GM12801 (cell line): ENCODE data around the gene SRPRB.

ENCODE experiments used
- TF ChIP-seq, protein P1 (sequence below): IDR thresholded peaks from one replicate; pipeline ENCODE4 v1.5.1; 2011; ENCODE audit warnings: control low read depth; ENCODE audit not compliant: insufficient read length; ENCODE audit errors: extremely low read depth

SRPRB gene

DNA sequence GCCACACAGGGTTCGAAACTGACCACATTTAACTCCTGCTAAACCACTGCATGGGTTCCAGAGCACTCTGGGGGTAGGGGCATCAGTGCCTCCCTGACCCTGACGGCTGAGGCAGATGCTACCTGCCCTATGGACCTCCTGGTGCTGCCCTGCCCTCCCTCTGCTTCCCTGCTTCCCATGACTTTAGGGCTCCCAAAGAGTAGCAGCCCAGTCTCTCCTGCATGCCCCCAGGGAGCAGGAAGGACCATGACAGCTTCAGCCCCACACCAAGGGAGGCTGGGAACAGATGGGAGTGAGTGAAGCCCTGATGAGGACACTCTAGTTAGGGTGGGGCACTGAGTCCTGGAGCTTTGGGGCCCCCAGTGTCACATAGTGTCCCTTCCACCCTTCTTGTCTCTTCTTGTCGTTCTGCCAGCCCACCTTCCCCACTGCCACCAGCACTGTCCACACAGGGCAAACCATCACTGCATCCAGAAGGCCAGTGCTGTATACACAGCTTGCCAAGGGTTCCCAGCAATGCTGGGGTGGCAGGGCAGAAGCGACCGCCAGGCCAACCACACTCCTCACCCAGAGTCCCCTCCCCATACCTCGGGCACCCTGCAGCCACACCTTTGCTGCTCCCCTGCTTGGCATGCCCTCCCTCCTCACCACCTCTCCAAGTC, 31.0 kb downstream of the SRPRB start:
- TF ChIP-seq, protein P1, sequence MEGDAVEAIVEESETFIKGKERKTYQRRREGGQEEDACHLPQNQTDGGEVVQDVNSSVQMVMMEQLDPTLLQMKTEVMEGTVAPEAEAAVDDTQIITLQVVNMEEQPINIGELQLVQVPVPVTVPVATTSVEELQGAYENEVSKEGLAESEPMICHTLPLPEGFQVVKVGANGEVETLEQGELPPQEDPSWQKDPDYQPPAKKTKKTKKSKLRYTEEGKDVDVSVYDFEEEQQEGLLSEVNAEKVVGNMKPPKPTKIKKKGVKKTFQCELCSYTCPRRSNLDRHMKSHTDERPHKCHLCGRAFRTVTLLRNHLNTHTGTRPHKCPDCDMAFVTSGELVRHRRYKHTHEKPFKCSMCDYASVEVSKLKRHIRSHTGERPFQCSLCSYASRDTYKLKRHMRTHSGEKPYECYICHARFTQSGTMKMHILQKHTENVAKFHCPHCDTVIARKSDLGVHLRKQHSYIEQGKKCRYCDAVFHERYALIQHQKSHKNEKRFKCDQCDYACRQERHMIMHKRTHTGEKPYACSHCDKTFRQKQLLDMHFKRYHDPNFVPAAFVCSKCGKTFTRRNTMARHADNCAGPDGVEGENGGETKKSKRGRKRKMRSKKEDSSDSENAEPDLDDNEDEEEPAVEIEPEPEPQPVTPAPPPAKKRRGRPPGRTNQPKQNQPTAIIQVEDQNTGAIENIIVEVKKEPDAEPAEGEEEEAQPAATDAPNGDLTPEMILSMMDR: no peak

GRCh38 chr3:133837487-133838295, 32.1 kb downstream of the SRPRB start:
- TF ChIP-seq, protein P1: no peak

GRCh38 chr3:133838296-133838789, 32.7 kb downstream of the SRPRB start:
- TF ChIP-seq, protein P1: no peak

DNA sequence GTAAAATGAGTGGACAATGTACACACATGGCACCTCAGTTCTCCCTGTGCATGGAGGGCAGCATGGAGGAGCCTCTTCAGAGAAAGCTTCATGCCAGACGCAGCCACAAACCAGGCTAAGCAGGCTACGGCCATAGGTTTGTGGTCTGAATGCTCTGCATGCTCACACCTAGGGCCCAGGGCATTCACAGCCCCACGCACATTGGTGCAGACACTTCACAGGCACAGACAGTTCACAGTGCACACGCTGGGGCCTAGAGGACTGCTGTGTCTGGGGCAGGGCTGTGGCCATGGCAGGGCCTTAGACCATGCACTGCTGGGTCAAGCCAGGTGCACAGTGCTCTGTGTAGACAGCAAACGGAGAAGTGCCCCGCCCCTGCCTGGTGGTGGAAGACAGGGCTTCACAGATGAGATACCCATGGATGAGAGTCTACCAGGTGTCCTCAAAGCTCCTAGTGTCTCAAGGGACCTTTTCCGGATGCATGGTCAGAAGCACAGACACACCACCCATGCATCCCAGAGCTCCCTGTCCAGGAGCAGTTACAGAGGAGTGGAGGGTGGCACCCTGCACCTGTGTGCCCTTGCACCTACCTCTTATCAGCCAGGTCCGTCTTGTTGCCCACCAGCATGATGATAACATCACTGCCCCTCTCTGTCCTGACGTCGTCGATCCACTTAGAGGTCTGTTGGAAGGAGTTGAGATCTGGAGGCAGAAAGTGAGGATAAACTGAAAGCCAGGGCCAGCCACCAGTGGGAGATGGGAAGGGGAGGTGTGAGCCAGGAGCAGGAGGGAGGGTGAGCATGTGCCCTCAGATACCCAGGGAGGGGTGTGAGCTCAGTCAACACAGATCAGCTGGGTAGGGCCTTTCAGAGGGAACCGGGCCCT, 33.5 kb downstream of the SRPRB start:
- TF ChIP-seq, protein P1: no peak

- TF ChIP-seq, protein P1: no peak
These were observed 34.6 kb downstream of the SRPRB start for GRCh38 chr3:133840055-133840737.

DNA sequence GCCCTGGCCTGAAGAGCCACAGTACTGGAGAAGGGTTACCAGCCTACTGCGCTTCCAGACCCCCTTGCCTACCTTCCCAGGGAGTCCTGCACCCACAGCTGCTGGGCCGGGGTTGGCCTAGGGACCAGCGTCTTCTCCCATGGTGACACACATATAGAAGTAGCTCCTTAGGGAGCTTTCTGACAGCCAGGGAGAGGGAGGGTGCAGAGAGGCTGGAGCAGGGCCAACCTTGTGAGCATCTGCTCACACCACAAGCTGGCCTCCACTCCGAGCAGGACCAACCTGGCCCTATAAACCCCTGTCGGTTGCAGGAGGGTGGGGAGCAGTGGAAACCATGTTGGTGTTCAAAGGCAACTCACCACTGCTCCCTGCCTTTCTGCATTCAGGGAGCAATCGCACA, 35.2 kb downstream of the SRPRB start:
- TF ChIP-seq, protein P1: no peak
